ENCODE results near the gene FOXL3. TPM values are rescaled to one million over a fixed set of nuclear protein-coding genes. Genes with fewer than 3 reads are reported as not detected.

FOXL3 gene
- total and polyA plus RNA-seq, 7 donors, result not detected

GRCh38 chr7:330511-331230, 40.7 kb downstream of the FOXL3 start:
- Histone ChIP-seq H3K27me3 (ENCODE audit: insufficient read depth in 3 of 3, low read length in 2 of 3) (peaks cover 0 to 7% (median 3%) of the 10 kb centered on the region in 3 donors), H3K4me1 (peaks cover 13% of the 10 kb centered on the region), H3K9me3 (no peaks in the 10 kb centered on the region), H3K36me3 (ENCODE audit: insufficient read depth in 1 of 2, low read depth in 1 of 2) (no peaks in the 10 kb centered on the region), H3K4me3 (no peak overlapping the region), H3K27ac (no peak overlapping the region)
- DNase-seq (peak in 1 of 2 donors; percentile 34), ATAC-seq (no peak)
- no peak for TF ChIP-seq CTCF (IDR thresholded peaks at IDR 0.05)
- 85 to 86% (median 85%) methylated on average over 16 of the region's 16 CpGs for WGBS, 3 donors
- intact Hi-C loops (cut with DNase I), result loop anchor here in 1 of 2 donors (5.0 kb wide), 1 partner anchor 187 kb away; the partner anchor contains the start of gene PDGFA

- TF ChIP-seq CTCF (IDR thresholded peaks at IDR 0.05), result no peak
- Histone ChIP-seq H3K36me3 (ENCODE audit: insufficient read depth in 1 of 2, low read depth in 1 of 2) (no peaks in the 10 kb centered on the region), H3K4me1 (peaks cover 13% of the 10 kb centered on the region), H3K27me3 (ENCODE audit: insufficient read depth in 3 of 3, low read length in 2 of 3) (peaks cover 0 to 7% (median 3%) of the 10 kb centered on the region in 3 donors), H3K9me3 (no peaks in the 10 kb centered on the region), H3K27ac (no peak overlapping the region), H3K4me3 (no peak overlapping the region)
- WGBS, 3 donors, result 60 to 67% (median 62%) methylated on average over 21 to 23 of the region's 23 CpGs
- ATAC-seq (no peak), DNase-seq (peak in 1 of 2 donors; percentile 34)
- intact Hi-C loops (cut with DNase I), result loop anchor here (2.0 to 5.0 kb wide), 2 partner anchors 185 to 189 kb away; partner anchors contain the start of gene PDGFA (in 1 of the 2)
These were observed 42.1 kb downstream of the FOXL3 start for GRCh38 chr7:332020-332517.

GRCh38 chr7:332646-333392, 42.8 kb downstream of the FOXL3 start:
- Histone ChIP-seq H3K4me1 (peaks cover 13% of the 10 kb centered on the region), H3K27me3 (ENCODE audit: insufficient read depth in 3 of 3, low read length in 2 of 3) (peaks cover 0 to 7% (median 3%) of the 10 kb centered on the region in 3 donors), H3K27ac (no peak overlapping the region), H3K36me3 (ENCODE audit: insufficient read depth in 1 of 2, low read depth in 1 of 2) (no peaks in the 10 kb centered on the region), H3K9me3 (no peaks in the 10 kb centered on the region), H3K4me3 (peak overlapping the region; percentile 59)
- peak; percentile 91 for TF ChIP-seq CTCF (IDR thresholded peaks at IDR 0.05)
- ATAC-seq (peak; percentile 92 to 99 (median 96)), DNase-seq (peak; percentile 82 to 89)
- 0 to 4% (median 2%) methylated on average over 40 to 57 of the region's 57 CpGs for WGBS, 3 donors
- intact Hi-C loops (cut with DNase I), result loop anchor here (2.0 to 5.0 kb wide), 2 partner anchors 184 to 188 kb away; partner anchors contain the start of gene PDGFA (in 1 of the 2)

- peak overlapping the region; percentile 59 for H3K4me3 ChIP-seq
These were observed 43.4 kb downstream of the FOXL3 start for GRCh38 chr7:333393-333764.

More at GRCh38 chr7:333393-333764, 43.4 kb downstream of the FOXL3 start:
- Histone ChIP-seq H3K36me3 (ENCODE audit: insufficient read depth in 1 of 2, low read depth in 1 of 2) (no peaks in the 10 kb centered on the region), H3K27ac (no peak overlapping the region), H3K27me3 (ENCODE audit: insufficient read depth in 3 of 3, low read length in 2 of 3) (peaks cover 0 to 12% (median 3%) of the 10 kb centered on the region in 3 donors), H3K9me3 (no peaks in the 10 kb centered on the region), H3K4me1 (peaks cover 13% of the 10 kb centered on the region)
- WGBS, 3 donors, result 8 to 11% (median 9%) methylated on average over 17 of the region's 17 CpGs
- TF ChIP-seq CTCF (IDR thresholded peaks at IDR 0.05), result no peak
- ATAC-seq (no peak), DNase-seq (peak in 1 of 2 donors; percentile 63)
- intact Hi-C loops (cut with DNase I), result loop anchor here (2.0 to 5.0 kb wide), 2 partner anchors 184 to 187 kb away; partner anchors contain the start of gene PDGFA (in 1 of the 2)

All from psoas muscle (tissue), 8 donors.